ENCODE data around the gene PPP6R2. TPM values are rescaled to one million over a fixed set of nuclear protein-coding genes. Genes with fewer than 3 reads are reported as not detected.

Gene PPP6R2
- total and polyA plus RNA-seq, 2 of the 8 experiments (the other 6 are each of a cell fraction or from before 2014, with no cell fraction given): 25.0 to 32.2 TPM

DNA sequence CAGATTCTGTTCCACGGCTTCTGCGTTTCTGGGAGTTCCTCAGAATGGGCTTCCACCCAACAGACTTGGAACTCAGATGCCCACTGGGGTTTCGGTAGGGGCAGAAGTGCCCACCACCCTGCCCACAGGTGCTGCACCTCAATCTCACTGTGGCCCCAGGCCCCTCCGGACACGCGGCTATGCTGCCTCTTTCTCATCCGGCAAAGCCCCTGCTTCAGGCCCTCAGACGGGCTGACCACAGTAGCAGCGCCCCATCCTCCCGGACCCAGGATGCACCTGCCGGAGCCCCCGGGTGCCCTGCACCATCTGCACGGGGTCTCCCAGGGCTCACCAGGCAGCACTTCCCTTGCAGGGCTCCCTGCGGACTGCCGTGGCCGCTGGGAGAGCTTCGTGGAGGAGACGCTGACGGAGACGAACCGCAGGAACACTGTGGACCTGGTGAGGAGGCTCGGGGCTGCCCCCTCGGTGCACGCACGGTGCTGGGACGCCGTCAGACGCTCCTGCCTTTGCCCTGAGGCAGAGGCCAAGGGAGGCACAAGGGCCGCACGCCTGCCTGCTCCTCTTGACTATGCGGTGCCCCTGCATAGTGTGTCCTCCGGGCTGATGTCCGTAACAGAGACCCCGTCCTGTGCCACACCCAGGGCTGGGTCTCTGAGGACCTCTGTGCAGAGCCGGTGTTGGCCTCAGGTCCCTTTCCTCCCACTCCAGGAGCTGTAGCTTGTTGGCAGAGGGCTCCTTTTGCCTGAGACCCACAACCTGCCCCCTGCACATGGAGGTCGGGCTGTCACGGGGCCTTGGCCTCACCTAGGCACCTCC lies 93.1 kb downstream of the PPP6R2 start (continued):
- TF ChIP-seq MAFK (IDR thresholded peaks at IDR 0.05; ENCODE audit: low read depth, low read length): no peak
- TF ChIP-seq, protein P1, sequence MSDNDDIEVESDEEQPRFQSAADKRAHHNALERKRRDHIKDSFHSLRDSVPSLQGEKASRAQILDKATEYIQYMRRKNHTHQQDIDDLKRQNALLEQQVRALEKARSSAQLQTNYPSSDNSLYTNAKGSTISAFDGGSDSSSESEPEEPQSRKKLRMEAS (IDR thresholded peaks at IDR 0.05): no peak
- TF ChIP-seq SRF (IDR thresholded peaks at IDR 0.05; ENCODE audit: low read depth, low read length): no peak
